HG03378 (cell line): Measurements from ENCODE around the gene ANKRD39.

ENCODE experiments used
- ATAC-seq: cut with Tn5 transposase; IDR thresholded peaks from one replicate; pipeline ENCODE4 v1.9.1; 2021; ENCODE audit warnings: mild to moderate bottlenecking, moderate library complexity; ENCODE audit not compliant: unreplicated experiment

ANKRD39 gene

DNA sequence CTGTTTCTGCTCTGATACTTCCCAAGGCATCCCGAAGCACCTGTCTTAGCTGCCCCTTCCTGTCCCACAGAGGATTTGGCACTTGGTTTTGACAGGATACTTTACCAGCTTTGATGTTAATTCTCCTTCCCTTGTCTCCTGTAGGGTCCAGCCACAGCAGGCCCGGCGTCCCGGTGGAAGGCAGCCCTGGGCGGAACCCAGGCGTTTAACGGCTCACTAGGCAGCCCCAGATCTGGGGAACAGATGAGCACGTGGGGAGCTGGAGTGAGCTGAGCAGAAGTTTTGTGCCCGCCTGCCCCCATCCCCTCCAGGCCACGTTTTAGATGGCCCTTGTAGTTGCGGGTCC lies 25.4 kb downstream of the ANKRD39 start:
- ATAC-seq = no peak

DNA sequence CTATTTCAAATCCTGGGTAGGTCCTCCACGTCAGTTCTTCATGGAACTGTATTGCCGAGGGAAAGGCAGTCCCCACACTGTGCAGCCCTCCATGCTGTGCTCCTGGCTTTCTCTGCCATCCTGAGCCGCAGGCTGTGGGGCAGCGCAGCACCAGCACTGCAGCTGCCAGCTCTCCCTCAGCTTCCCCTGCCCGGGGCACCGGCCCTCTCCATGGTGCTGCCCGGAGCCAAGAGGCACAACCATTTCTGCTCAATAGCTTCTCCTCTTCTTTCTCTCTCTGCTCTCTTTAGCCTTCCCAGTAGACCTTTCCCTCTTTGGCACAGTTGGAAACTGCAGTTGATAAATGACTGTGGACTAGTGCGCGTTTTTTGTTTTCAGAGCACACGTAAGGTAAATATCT lies 26.1 kb downstream of the ANKRD39 start:
- ATAC-seq = no peak

- no peak for ATAC-seq
These were observed 27.7 kb downstream of the ANKRD39 start for GRCh38 chr2:96830044-96830562.

GRCh38 chr2:96828874-96829273 lies 28.9 kb downstream of the ANKRD39 start:
- no peak for ATAC-seq

DNA sequence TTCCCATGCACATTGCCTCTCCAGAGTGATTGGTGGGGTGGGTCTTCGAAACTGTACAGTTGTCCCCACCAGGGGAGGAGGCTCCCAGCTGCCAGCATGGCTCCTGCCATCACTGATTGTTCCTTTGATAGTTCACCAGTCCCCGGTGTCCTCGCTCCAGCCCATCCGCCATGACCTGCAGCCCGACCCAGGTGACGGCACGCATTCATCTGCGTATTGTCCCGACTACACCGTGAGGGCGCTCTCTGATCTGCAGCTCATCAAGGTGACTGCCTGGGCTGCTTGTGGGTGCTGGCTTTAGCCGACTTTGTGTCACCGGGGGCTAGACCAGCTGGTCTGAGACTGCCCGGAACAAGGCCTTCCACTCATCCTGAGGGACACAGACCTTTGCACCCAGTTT lies 29.4 kb downstream of the ANKRD39 start:
- ATAC-seq = no peak

GRCh38 chr2:96826546-96827278 lies 31.1 kb downstream of the ANKRD39 start:
- ATAC-seq = no peak

GRCh38 chr2:96825057-96825456 lies 32.8 kb downstream of the ANKRD39 start:
- ATAC-seq = no peak

- no peak for ATAC-seq
These were observed 33.5 kb downstream of the ANKRD39 start for GRCh38 chr2:96824079-96824870.

- no peak for ATAC-seq
These were observed 34.6 kb downstream of the ANKRD39 start for GRCh38 chr2:96823198-96823597.

DNA sequence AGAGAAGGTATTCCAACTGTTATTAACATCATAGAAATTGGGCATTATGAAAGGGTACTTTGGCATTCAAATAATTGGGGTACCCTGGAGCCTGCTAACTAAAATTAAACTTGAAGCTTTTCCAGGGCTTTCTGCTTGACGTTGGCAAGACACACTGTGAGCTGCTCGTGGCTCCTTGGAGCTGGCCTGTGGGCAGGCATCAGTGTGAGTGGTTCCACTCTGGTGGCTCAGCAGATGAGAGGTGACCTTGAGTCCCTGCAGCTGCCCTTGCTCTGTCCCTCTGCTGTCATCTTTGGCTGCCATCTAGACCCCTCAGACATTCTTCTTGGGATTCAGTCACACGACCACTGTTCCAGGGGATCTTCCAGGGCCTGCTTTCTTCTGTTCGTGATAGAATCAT lies 35.0 kb downstream of the ANKRD39 start:
- no peak for ATAC-seq

DNA sequence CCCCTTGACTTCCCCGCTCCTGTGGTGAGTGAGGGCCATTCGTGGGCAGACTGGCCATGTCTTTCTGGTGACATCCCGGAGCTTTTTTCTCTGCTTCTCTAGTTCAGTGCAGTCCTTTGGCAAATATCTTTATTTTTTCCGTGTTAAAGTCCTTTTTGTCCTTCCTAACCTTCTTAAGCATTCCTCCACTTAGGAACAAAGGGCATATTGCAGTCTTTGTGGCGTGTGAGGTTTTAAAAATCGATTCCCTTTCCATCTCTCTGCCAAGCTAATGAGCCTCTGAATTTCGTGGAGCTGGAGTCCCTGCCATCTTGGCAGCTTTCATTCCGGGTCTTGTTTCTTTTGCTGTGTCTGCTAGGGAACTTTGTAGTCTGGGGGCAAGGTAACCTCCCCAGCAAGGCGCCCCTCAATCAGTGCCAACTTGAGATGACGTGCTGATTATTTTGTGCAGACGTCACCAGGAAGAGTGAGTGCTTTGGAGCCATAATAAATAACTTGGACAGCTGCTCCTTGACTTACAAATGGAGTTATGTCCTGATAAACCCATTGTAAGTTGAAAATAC lies 36.6 kb downstream of the ANKRD39 start:
- no peak for ATAC-seq

DNA sequence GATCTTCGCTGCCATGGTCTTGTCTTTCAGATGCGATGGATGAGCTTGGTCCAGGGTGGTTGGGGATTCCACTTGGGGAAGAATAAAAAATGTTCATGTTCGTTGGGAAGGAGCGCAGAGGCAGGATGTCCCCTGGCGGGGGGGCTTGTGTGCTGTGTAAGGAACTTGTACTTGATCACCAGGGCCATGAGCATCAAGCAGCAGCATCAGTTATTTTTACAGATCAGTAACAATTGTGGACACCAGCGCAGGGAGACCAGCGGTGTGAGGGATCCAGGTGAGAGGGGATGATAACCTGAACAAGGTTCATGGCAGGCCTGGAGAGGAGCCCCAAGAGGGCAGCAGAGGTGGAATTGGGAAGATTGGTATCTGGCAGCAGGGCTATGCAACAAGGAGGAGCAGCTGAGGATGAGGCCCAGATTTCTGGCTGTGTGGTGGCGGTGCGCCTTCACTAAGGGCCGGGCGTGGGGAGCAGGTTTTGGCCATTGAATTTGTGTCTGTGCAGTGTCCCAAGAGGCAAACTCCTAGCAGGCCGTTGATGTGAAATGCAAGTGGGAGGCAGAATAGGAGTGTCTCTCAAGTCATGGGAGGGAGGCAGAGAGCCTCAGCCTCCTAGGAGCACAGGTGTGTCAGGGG lies 37.8 kb downstream of the ANKRD39 start:
- ATAC-seq = no peak

- no peak for ATAC-seq
These were observed 38.5 kb downstream of the ANKRD39 start for GRCh38 chr2:96819128-96819875.

DNA sequence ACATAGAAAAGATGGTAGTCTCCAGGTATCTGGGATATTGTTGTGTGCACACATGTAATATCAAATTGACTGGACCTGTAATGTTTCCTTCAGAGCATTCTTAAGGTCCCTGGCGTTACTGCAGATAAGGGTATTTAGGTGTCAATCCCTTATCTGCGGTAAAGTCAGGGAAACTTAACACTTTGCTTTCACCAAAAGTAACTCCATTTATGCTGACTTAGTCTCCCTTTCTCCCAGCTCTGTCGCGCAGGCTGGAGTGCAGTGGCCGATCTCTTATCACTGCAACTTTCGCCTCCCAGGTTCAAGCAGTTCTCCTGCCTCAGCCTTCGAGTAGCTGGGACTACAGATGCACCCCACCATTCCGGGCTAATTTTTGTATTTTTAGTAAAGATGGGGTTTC lies 39.9 kb downstream of the ANKRD39 start:
- no peak for ATAC-seq

DNA sequence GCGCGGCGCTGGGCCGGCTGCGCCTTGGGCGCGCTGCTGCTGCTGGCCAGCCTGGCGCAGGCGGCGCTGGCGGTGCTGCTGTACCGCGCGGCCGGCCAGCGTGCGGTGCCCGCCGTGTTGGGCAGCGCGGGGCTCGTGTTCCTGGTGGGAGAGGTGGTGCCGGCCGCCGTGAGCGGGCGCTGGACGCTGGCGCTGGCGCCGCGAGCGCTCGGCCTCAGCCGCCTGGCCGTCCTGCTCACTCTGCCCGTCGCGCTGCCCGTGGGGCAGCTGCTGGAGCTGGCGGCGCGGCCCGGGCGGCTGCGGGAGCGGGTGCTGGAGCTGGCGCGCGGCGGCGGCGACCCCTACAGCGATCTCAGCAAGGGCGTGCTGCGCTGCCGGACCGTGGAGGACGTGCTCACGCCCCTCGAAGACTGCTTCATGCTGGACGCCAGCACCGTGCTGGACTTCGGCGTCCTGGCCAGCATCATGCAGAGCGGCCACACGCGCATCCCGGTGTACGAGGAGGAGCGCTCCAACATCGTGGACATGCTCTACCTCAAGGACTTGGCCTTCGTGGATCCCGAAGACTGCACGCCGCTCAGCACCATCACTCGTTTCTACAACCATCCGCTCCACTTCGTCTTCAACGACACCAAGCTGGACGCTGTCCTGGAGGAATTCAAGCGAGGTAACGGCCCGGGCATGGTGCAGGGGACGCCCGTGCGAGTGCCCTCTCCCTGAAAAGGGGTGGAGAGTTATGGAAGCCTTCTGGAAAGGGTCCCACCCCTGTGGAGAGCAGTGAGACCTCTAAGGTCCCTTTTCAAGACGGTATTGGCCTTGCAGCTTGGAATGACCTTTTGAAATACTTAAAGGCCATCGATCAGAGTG lies 40.7 kb downstream of the ANKRD39 start:
- ATAC-seq = peak; percentile 12

GRCh38 chr2:96816127-96816835 lies 41.5 kb downstream of the ANKRD39 start, which contains the start of gene CNNM3:
TSS of gene CNNM3 (plus strand) at chr2:96816268. CDS start at chr2:96816278, 10 bp downstream.
- peak; percentile 66 for ATAC-seq

DNA sequence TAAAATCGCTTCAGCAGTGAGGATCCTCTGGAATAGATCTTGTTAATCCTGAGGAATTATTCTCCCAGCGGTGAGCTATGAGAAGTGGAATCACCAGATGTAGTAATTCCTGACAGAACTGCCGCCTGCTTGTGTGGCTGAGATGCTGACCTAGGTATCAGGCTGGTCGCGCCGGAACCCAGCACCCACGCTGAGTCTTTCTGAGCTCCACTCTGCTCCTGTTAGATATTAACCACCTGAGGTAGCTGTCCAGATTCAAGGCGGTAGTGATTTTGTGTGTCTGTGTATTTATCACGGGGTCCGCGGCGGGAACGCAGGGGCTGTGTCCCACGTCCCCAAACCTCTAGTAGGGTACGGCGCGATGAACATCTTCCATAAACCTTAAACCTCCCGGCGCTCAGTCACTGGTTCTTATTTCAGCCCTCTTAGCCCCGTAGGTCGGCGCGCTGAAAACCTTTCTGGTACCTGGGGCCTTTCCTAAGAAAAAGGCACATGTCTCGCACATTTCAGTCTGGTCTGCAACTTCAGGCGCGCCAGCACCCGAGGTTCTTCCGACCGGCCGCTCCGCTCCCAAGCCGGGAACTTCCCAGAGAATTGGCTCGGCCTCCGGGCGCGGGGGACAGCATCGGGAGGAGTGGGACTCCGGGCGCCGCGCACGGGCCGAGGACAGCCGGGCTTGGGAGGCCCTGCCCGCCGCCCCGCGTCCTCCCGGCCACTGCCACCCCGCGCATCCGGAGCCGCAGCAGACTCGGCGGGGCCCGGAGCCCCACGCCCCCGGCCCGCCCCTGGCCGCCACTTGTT lies 42.3 kb downstream of the ANKRD39 start:
- peak; percentile 25 for ATAC-seq

DNA sequence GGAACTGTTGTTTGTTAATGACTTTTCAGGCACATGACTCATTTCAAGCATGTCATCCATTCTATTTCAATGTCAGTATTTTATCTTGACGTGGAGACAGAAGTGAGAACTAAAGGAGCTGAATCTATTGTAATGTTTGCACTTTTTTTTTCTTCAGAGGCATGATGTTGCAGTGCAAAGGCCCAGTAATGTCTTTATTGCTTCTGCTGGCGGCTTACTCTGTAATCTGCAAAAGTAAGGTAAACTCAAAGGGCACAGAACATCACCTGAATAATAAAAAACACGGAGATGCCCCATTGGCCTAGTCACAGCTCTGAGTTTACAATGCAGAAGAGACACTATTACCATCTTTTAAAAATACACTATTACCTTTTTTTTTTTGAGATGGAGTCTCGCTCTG lies 44.2 kb downstream of the ANKRD39 start:
- ATAC-seq = no peak
